T-helper 2 cell (primary cell): ENCODE results near the gene FSTL4.

Experiments
- DNase-seq, 5 experiments: peaks; one replicate each; pipeline versions ENCODE4 v3.0.0 to v3.0.0-alpha.2; 2012 to 2022

FSTL4 gene

GRCh38 chr5:133425222-133425621 lies 187.1 kb downstream of the FSTL4 start:
- peak in 1 of 5 experiments; percentile 10 for DNase-seq

GRCh38 chr5:133423618-133424282 lies 188.6 kb downstream of the FSTL4 start:
- DNase-seq, result peak; percentile 26 to 86 (median 52)

DNA sequence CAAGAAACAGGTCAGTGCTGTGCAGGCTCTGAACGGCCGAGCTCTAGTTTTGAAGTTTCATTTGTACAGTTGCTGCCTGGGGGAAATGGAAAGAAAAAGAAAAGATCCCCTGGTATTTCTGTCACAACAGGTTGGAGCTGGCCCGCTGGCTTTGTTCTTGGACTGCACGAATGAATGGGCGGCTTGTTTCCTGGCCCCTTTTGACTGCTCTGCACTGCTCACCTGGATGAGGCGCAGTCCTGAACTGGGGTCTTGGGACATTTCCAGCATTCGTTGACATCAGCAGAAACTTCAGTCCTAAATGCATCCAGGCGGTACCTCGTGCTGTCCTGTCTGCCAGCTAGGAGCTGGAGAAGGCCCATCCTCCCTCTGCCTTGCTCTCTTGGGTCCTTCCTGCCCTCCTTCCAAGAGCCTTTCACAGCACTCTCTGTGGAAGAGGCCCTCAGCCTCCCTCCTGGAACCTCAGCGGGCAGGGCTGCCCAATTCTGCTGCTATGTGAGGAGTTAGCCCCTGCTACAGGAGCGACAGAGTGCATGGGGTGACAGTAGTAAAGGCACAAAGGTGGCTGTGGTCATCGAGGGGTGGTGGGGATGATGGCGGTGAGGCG lies 189.2 kb downstream of the FSTL4 start:
- DNase-seq, result no peak

- no peak for DNase-seq
These were observed 190.5 kb downstream of the FSTL4 start for GRCh38 chr5:133421806-133422205.

- peak in 1 of 5 experiments; percentile 8 for DNase-seq
These were observed 190.9 kb downstream of the FSTL4 start for GRCh38 chr5:133421394-133421793.

DNA sequence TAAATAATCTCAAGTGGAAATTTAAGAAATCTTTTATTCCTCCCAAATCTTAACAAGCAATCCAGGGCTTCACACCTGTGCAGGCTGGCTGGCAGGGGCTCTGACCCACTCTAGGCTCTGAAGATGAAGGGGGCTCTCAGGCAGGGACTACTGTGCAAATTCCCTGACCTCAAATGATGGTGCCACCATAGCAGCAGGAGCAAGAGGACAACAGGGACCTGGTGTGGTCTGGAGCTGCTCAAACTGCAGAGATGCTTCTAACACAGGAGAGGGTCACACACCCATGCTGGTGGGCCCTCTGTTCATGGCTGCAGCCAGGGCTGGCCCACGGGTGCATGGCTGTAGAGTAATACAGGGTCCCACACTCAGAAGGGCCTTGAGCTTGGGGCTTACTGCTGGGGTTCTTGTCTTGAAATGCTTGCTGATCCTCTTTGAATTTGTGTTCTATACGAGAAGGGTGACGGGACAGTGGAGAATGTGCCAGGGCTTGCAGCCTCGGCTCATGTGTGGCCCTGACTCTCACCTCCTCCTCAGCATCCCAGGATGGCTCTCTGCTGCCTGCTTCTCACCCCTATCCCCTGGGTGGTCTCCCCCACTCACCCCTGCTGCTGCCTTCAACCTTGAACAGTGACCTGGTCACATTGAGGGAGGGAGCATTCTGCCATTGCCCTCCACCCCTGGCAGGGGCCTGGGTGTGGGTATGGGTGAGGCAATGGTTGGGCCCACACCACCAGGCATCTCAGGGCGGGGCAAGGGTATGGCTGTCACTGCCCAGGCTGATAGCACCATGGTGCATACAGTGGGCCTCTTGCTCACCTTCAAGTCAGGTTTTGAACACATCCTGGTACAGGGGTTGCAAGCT lies 191.7 kb downstream of the FSTL4 start:
- DNase-seq, result no peak

DNA sequence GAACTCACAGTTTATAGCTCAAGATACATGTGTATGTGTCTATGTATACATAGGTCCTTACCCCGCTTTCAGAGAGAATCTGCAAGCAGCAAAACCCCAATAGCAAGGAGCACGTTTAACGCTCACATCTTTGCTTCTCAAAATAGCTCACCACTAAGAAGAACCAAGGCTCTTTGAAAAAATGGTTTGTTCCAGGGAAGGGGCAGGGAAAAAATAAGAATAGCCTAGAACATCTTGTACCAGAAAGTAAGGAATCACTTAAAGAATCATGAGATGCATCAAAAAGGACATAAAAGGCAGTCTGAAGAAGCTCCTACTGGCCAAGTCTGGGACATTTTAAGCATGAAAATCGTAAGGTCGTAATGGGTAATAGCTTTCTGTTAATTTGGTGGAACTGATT lies 196.4 kb downstream of the FSTL4 start:
- DNase-seq, result no peak

- DNase-seq, result no peak
These were observed 196.8 kb downstream of the FSTL4 start for GRCh38 chr5:133415506-133415905.

DNA sequence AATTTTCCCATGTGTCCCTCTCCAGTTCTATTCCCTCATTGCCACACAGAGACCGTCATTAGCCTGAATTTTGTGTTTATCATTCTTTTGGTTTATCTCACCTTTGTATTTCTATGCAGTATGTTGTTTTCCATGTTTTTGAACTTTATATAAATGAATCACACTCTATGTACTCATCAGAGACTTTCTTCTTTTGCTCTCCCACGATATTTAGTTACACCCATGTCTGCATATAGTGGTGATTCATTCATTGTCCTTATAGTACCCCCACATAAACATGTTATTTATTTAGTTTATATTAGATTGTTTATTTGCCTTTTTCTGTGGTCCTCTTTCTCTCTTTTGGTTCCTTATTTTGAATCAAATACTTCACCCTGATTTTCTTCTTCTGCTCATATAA lies 199.7 kb downstream of the FSTL4 start:
- DNase-seq, result no peak

GRCh38 chr5:133410335-133410828 lies 202.0 kb downstream of the FSTL4 start:
- DNase-seq, result no peak

DNA sequence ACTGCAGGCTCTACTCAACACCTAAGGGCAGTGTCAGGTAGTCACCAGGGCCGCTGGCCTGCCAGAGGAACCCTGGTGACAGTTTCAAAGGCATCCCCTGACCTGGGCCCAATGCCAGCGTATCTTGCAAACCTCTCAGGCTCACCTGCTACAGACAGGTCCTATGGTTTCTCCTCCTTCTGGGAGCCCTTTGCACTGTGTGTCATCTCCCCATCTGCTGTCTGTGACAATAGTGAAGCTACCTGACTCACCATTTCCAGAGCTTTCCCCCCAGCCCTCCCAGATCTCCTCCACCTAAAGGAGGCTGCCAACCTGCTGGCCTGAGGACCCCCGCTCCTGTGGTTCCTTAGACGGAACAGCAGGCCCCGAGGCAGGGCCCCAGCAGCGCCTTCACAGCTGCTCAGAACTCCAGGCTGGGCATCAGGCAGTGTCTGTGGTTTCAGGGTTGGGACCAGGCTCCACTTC lies 203.1 kb downstream of the FSTL4 start:
- no peak for DNase-seq

- DNase-seq, result no peak
These were observed 204.0 kb downstream of the FSTL4 start for GRCh38 chr5:133408322-133408721.

GRCh38 chr5:133406977-133407632 lies 205.2 kb downstream of the FSTL4 start:
- no peak for DNase-seq

DNA sequence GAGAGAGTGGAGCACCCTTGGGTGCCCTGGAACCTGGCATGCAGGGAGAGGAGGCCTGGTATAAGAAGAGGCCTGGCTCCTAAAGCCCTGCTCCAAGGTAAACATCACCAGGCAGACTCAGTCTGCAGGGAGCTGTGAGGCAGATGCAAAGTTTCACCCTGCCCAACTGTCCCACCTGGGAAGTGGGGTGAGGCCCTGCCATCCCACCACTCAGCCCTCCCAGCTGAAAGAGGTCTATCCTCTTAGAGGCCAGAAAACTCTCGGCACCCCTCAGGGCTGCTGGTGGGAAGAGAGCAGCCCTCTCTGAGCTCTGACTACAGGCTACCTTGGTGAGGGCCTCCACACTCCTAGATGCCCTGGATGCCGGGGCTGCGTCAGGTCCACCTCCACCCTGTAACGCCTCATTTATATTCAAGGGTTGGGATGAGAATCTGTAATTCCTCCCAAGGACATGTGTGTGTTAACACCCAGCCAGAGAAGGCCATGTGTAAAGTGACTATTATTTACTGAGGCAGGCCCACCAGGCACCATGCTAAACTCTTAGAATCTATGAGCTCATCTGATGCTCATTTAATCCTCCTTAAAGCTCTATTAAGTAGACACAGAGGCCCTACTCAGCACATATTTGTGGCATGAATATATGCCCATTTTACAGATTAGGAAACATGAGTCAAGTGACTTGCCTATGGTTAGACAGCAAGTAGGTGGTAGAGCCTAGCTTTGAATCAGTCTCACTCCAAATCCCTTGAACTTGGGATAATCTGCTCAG lies 205.9 kb downstream of the FSTL4 start:
- no peak for DNase-seq

DNA sequence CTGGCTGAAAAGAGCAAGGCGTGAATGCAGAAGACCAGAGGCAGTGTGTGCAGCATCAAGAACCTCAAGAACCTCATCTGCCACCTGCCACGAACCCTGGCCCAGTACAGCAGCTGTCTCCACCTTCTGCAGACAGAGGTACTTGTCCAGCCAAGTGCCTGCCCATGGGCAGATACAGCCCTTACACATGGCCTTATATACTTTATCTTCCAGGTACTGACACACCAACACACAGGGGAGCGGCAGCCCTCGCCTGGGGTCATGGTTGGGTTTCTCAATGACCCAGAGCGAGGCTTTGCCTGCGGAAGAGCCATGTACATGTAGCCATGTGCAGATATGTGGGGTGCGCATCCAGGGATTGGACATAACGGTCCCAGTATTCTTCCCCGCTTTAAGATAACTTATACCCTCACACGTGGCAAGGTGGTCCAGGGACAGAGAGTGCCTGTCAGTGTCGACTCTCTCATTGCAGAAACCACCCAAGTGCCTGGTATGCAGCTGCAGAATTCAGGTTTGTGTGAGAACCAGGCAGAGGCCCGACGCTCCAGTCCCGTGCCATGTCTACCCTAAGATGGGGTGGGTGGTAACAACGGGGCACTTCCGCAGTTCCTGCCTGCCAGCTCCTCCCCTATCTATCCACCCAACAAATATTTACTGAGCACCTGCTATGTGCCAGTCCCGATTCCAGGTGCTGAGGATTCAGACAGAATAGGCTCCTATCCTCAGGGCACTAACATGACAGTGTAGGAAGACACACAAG lies 206.9 kb downstream of the FSTL4 start:
- no peak for DNase-seq

GRCh38 chr5:133404724-133405123 lies 207.6 kb downstream of the FSTL4 start:
- DNase-seq, result no peak

DNA sequence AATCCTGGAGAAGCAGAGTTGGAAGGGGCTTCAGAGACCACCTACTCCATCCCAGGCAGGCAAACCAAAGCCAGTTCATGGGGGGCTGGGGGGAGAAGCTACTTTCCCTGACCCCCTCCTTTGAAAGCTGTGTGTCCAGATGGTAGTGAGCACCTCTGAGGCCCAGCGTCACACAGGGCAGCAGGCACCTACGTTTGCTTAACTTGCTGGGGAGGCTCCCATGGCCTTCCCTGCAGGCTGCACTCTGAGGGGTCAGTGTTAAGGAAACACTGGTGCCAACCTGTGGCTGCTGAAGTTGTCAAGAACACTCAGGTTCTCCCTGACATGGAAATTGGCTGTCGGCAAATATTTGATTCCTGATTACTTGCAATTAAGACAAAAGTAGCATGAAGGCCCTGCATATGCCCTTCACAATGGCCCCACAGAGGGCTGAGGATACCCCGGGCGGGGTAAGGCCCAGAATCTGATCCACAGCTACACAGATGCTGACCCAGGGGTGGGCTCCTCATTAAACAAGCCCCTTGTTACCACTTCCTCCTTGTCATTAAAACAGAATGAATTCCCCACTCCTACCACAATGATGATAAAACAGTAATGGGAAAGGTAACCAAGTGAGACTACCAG lies 208.5 kb downstream of the FSTL4 start:
- DNase-seq, result no peak

- no peak for DNase-seq
These were observed 209.6 kb downstream of the FSTL4 start for GRCh38 chr5:133402775-133403174.

- no peak for DNase-seq
These were observed 210.5 kb downstream of the FSTL4 start for GRCh38 chr5:133401731-133402347.

- no peak for DNase-seq
These were observed 211.4 kb downstream of the FSTL4 start for GRCh38 chr5:133400831-133401351.
